ENCODE measurements around the gene NIT2. TPM values are rescaled to one million over a fixed set of nuclear protein-coding genes. Genes with fewer than 3 reads are reported as not detected.

The NIT2 gene
- total RNA-seq, 4 donors from 2014 or later: 25.9 to 81.4 (median 32.1) TPM

GRCh38 chr3:100403362-100404249 is 69.0 kb downstream of the NIT2 start:
- H3K27me3 ChIP-seq: no peaks in the 10 kb centered on the region
- 46% methylated on average over 5 of the region's 5 CpGs for WGBS
- no peak for TF ChIP-seq POLR2AphosphoS5 (IDR thresholded peaks at IDR 0.05)
- no peak for TF ChIP-seq EP300 (IDR thresholded peaks at IDR 0.05)
- no peak for TF ChIP-seq CTCF (IDR thresholded peaks at IDR 0.05)
- TF ChIP-seq POLR2A (IDR thresholded peaks at IDR 0.05): no peak
- DNase-seq (ENCODE audit: low spot score in 2 of 2): no peak
- H3K9me3 ChIP-seq: peaks cover 4% of the 10 kb centered on the region
- H3K36me3 ChIP-seq: no peaks in the 10 kb centered on the region
- no peak overlapping the region for H3K4me3 ChIP-seq
- H3K4me1 ChIP-seq: peaks cover 42% of the 10 kb centered on the region
- H3K27ac ChIP-seq: no peak overlapping the region

- peaks cover 4% of the 10 kb centered on the region for H3K9me3 ChIP-seq
- H3K27me3 ChIP-seq: no peaks in the 10 kb centered on the region
- TF ChIP-seq POLR2AphosphoS5 (IDR thresholded peaks at IDR 0.05) (no peak), POLR2A (IDR thresholded peaks at IDR 0.05) (no peak), CTCF (IDR thresholded peaks at IDR 0.05) (no peak), EP300 (IDR thresholded peaks at IDR 0.05) (no peak)
- no peaks in the 10 kb centered on the region for H3K36me3 ChIP-seq
- peaks cover 36% of the 10 kb centered on the region for H3K4me1 ChIP-seq
- H3K27ac ChIP-seq: no peak overlapping the region
- 64% methylated on average over 1 of the region's 1 CpG for WGBS
- DNase-seq (ENCODE audit: low spot score in 2 of 2): no peak
- no peak overlapping the region for H3K4me3 ChIP-seq
These were observed 69.6 kb downstream of the NIT2 start for GRCh38 chr3:100404250-100404548.

GRCh38 chr3:100407164-100407563 is 72.6 kb downstream of the NIT2 start:
- Histone ChIP-seq H3K9me3 (peaks cover 4% of the 10 kb centered on the region), H3K27ac (no peak overlapping the region), H3K36me3 (no peaks in the 10 kb centered on the region), H3K27me3 (no peaks in the 10 kb centered on the region), H3K4me1 (peaks cover 21% of the 10 kb centered on the region), H3K4me3 (no peak overlapping the region)
- 96% methylated on average over 2 of the region's 2 CpGs for WGBS
- no peak for TF ChIP-seq EP300 (IDR thresholded peaks at IDR 0.05)
- no peak for TF ChIP-seq POLR2A (IDR thresholded peaks at IDR 0.05)
- TF ChIP-seq POLR2AphosphoS5 (IDR thresholded peaks at IDR 0.05): no peak
- no peak for TF ChIP-seq CTCF (IDR thresholded peaks at IDR 0.05)
- DNase-seq (ENCODE audit: low spot score in 2 of 2): no peak

- DNase-seq (ENCODE audit: low spot score in 2 of 2): no peak
- WGBS: 98% methylated on average over 2 of the region's 4 CpGs
These were observed 73.5 kb downstream of the NIT2 start for GRCh38 chr3:100407977-100408532.

More at GRCh38 chr3:100407977-100408532, 73.5 kb downstream of the NIT2 start:
- Histone ChIP-seq H3K4me3 (no peak overlapping the region), H3K27me3 (no peaks in the 10 kb centered on the region), H3K27ac (no peak overlapping the region), H3K36me3 (no peaks in the 10 kb centered on the region), H3K4me1 (peaks cover 12% of the 10 kb centered on the region), H3K9me3 (peaks cover 4% of the 10 kb centered on the region)
- TF ChIP-seq POLR2A (IDR thresholded peaks at IDR 0.05) (no peak), POLR2AphosphoS5 (IDR thresholded peaks at IDR 0.05) (no peak), CTCF (IDR thresholded peaks at IDR 0.05) (no peak), EP300 (IDR thresholded peaks at IDR 0.05) (no peak)

Other genes with a start within 250 kb of the NIT2 start
- 10 to 100 TPM; 14.0 to 19.9 (median 15.9) TPM for gene FILIP1L, start 220.3 kb upstream of the NIT2 start, total RNA-seq
- 10 to 100 TPM; 25.7 to 36.6 (median 34.6) TPM for gene TBC1D23, start 73.8 kb upstream of the NIT2 start, total RNA-seq
- 10 to 100 TPM; 26.9 to 34.1 (median 31.3) TPM for gene TOMM70, start 66.3 kb downstream of the NIT2 start, total RNA-seq
- gene LNP1, start 66.8 kb downstream of the NIT2 start, total RNA-seq: under 1 TPM in 3 of 4 donors, not detected in 1; 0.64 to 0.97 (median 0.76) TPM
- gene TMEM45A, start 157.9 kb downstream of the NIT2 start, total RNA-seq: 100 to 1,000 TPM; 189 to 746 (median 494) TPM

All from suprapubic skin (tissue), 4 donors.